Transverse colon (tissue), 4 donors: Measurements from ENCODE around the gene AXIN1. TPM values are rescaled to one million over a fixed set of nuclear protein-coding genes. Genes with fewer than 3 reads are reported as not detected.
A peak's percentile ranks its signal among the peaks of the same experiment; 100 is the strongest.
"Not testable (repeated sequence)": the region's sequence is repeated elsewhere in the genome, so short reads cannot be mapped to it uniquely, and the experiment has no call there.

Experiments used
- DNase-seq: peaks from one replicate; pipeline ENCODE4 v3.0.0-alpha.2; 2019
- H3K27ac ChIP-seq, 4 donors: fragments of 200-600 bp; sonication (generic); 2 replicates each; pipeline ENCODE4 v1.5.1; 2016 to 2018; ENCODE audit warnings: inconsistent platforms in 4 of 4
- H3K27me3 ChIP-seq: fragments of 200-600 bp; sonication (generic); 2 replicates; pipeline ENCODE4 v1.5.1; 2017; ENCODE audit warnings: inconsistent platforms
- H3K36me3 ChIP-seq, 4 donors: fragments of 200-600 bp; sonication (generic); 2 replicates each; pipeline ENCODE4 v1.5.1; 2017 to 2019; ENCODE audit warnings: inconsistent platforms in 4 of 4
- H3K4me1 ChIP-seq, 4 donors: fragments of 200-600 bp; sonication (generic); 2 replicates each; pipeline ENCODE4 v1.5.1; 2017 to 2020; ENCODE audit warnings: inconsistent platforms in 4 of 4
- H3K4me3 ChIP-seq, 4 donors: fragments of 200-600 bp; sonication (generic); 1 replicate in 1 of 4; 2 replicates in 3 of 4; pipeline versions ENCODE4 v1.5.1 to v1.6.1; 2017 to 2019; ENCODE audit warnings: inconsistent platforms in 4 of 4
- H3K9me3 ChIP-seq, 2 donors: fragments of 200-600 bp; sonication (generic); 2 replicates each; pipeline ENCODE4 v1.5.1; 2017 to 2019; ENCODE audit warnings: inconsistent platforms in 2 of 2
- EP300 ChIP-seq: sonication (generic); formaldehyde crosslinking; IDR thresholded peaks from one replicate; pipeline ENCODE4 v1.6.1; 2017; ENCODE audit warnings: antibody characterized with exemption, low read depth
- POLR2A ChIP-seq: fragments of 450-650 bp; IDR thresholded peaks from one replicate; pipeline ENCODE4 v1.6.1; 2016; ENCODE audit warnings: antibody characterized with exemption, mild to moderate bottlenecking, moderate library complexity
- POLR2AphosphoS5 ChIP-seq, 3 donors: sonication (generic); formaldehyde crosslinking; IDR thresholded peaks; one replicate each; pipeline ENCODE4 v1.6.1; 2016; ENCODE audit warnings: antibody characterized with exemption in 3 of 3
- WGBS, 2 donors: methylation state at CpG; one replicate each; pipeline ENCODE4 v1.1.5; 2018; ENCODE audit warnings: low coverage in 1 of 2; 5-methylcytosine and 5-hydroxymethylcytosine counted together
- in situ Hi-C, 4 donors: fragments of 200-750 bp; cut with MboI; loops; one replicate each; pipeline versions ENCODE4 v1.15.0 to v1.15.1; 2017; ENCODE audit warnings: low sequenced_read_pairs in 3 of 4, low pct_ligation_motif_present in 1 of 4, low pct_unique_long_range_greater_than_20kb in 1 of 4
- intact Hi-C: fragments of 100-400 bp; cut with DNase I; formaldehyde crosslinking; loops from one replicate; pipeline ENCODE4 v1.15.1; 2023; ENCODE audit warnings: low total_unique reads
- total RNA-seq, 4 donors: library from RNA; depleted of rRNA; stranded (reverse); fragments of >200 nt; gene quantifications; one replicate each; pipeline ENCODE4 v1.1.0, GENCODE V29; 2016
- TF ChIP-seq, protein P1 (sequence below), 5 experiments: fragments of 200-600 bp in 3 of 5; fragments of 450-650 bp in 2 of 5; sonication (generic) in 3 of 5; IDR thresholded peaks; 1 replicate in 2 of 5; 2 replicates in 3 of 5; pipeline ENCODE4 v1.5.1; 2016 to 2017; ENCODE audit warnings: antibody characterized with exemption in 5 of 5, inconsistent platforms in 3 of 5, mild to moderate bottlenecking in 2 of 5, moderate library complexity in 1 of 5

Gene AXIN1
- total RNA-seq, 4 donors from 2014 or later: 41.4 to 73.7 (median 58.7) TPM

DNA sequence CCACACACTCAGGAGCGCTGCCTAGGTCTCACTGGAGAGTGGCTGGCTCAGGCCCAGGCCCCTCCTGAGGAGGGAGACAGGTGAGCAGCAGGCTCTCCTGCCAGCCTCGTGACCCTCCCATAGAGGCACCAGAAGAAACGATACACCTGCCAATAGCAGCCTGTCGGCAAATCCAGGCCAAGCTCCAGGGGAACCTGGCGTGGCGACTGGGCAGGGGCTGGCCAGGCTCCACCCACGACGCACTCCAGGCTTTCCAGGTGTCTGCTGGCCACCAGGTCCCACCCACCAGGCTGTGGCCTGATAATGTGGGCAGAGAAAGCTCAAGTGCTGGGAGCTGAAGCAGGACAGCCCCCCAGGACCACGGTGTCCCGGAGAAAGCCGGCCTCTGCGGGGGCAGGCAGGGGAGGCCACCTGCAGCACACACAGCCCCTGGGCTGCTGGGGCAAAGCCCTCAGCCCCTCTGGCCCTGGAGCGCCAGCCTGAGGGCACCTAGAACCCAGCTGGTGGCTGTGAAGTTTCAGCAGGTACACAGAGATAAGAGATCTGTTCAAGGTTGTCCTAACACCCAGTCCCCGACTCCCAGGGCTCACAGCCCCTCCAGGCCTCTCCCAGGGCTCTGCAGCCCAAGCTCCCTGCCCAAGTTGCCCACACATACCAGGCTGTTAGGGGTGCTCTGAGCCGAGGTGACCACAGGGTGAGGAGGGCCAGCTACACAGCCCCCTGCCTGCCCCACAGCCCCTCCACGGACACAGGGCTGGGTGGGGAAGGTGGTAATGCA lies 26.8 kb upstream of the AXIN1 start:
- intact Hi-C loops: no loop called here
- Histone ChIP-seq H3K4me1 (peaks cover 22 to 36% (median 33%) of the 10 kb centered on the region in 4 donors), H3K4me3 (no peak overlapping the region), H3K27me3 (no peaks in the 10 kb centered on the region), H3K9me3 (no peaks in the 10 kb centered on the region), H3K36me3 (peaks cover 0 to 9% (median 4%) of the 10 kb centered on the region in 4 donors), H3K27ac (peak overlapping the region; percentile 41 to 91 (median 62))
- in situ Hi-C loops: no loop called here
- 58% methylated on average over 16 of the region's 16 CpGs; no CpG with 5 or more reads in 1 of the 2 donors for WGBS, 2 donors
- TF ChIP-seq POLR2AphosphoS5 (IDR thresholded peaks at IDR 0.05) (no peak), POLR2A (no peak), EP300 (no peak)
- TF ChIP-seq, protein P1, sequence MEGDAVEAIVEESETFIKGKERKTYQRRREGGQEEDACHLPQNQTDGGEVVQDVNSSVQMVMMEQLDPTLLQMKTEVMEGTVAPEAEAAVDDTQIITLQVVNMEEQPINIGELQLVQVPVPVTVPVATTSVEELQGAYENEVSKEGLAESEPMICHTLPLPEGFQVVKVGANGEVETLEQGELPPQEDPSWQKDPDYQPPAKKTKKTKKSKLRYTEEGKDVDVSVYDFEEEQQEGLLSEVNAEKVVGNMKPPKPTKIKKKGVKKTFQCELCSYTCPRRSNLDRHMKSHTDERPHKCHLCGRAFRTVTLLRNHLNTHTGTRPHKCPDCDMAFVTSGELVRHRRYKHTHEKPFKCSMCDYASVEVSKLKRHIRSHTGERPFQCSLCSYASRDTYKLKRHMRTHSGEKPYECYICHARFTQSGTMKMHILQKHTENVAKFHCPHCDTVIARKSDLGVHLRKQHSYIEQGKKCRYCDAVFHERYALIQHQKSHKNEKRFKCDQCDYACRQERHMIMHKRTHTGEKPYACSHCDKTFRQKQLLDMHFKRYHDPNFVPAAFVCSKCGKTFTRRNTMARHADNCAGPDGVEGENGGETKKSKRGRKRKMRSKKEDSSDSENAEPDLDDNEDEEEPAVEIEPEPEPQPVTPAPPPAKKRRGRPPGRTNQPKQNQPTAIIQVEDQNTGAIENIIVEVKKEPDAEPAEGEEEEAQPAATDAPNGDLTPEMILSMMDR (IDR thresholded peaks at IDR 0.05): no peak
- DNase-seq: peak; percentile 84

DNA sequence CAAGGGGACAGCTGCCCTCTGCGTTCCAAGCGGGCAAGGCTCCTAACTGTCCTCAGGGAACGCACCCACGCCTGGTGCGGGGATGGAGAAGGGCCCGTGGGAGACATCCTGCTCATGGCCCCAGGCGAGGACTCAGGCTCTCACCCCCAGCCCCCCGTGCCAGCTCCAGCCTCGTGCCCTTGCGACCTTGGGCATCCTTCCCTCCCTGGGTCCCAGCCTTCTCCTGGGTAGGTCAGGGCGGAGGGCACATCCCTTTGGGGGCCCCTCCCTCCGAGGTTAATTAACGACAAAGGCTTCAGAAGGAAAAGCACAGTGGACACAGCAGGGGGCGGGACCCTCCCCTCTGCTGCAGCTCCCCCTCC lies 26.3 kb upstream of the AXIN1 start:
- H3K27me3 ChIP-seq: no peaks in the 10 kb centered on the region
- no peak for TF ChIP-seq POLR2A
- TF ChIP-seq, protein P1 (IDR thresholded peaks at IDR 0.05): no peak
- no peak for TF ChIP-seq EP300
- no peak for TF ChIP-seq POLR2AphosphoS5 (IDR thresholded peaks at IDR 0.05)
- H3K4me1 ChIP-seq: peaks cover 21 to 36% (median 32%) of the 10 kb centered on the region in 4 donors
- intact Hi-C loops (no loop called here), in situ Hi-C loops (no loop called here)
- H3K36me3 ChIP-seq: peaks cover 0 to 9% (median 4%) of the 10 kb centered on the region in 4 donors
- peak overlapping the region in 2 of 4 donors; percentile 4 to 49 for H3K27ac ChIP-seq
- H3K9me3 ChIP-seq: no peaks in the 10 kb centered on the region
- H3K4me3 ChIP-seq: no peak overlapping the region
- WGBS, 2 donors: 63% methylated on average over 14 of the region's 14 CpGs; no CpG with 5 or more reads in 1 of the 2 donors
- no peak for DNase-seq

DNA sequence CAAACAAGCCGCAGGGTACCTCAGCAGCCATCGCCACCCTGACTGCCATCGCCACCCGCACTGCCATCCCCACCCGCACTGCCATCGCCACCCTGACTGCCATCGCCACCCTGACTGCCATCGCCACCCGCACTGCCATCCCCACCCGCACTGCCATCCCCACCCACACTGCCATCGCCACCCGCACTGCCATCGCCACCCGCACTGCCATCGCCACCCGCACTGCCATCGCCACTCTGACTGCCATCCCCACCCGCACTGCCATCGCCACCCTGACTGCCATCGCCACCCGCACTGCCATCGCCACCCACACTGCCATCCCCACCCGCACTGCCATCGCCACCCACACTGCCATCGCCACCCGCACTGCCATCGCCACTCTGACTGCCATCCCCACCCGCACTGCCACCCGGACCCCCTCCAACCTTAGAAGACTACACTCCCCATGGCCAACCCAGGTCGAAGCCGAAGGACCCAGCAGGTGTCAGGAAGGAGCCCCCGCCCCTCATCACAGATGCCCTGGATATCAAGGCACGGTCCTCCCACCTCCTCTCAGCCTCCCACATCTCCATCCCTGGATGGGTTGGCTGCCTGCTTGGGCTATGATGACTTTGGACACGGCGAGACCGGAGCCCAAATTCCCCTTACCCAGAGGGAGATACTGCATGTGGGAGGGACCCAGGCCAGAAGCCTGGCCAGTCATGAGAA lies 25.7 kb upstream of the AXIN1 start:
- Histone ChIP-seq H3K27ac (peak overlapping the region in 1 of 4 donors; percentile 49), H3K4me1 (peaks cover 16 to 31% (median 29%) of the 10 kb centered on the region in 4 donors)
- H3K36me3 ChIP-seq, H3K27me3 ChIP-seq, H3K9me3 ChIP-seq, intact Hi-C loops, DNase-seq, in situ Hi-C loops, H3K4me3 ChIP-seq: not testable (repeated sequence)
- 90 to 98% methylated on average over 8 to 26 of the region's 36 CpGs for WGBS, 2 donors

DNA sequence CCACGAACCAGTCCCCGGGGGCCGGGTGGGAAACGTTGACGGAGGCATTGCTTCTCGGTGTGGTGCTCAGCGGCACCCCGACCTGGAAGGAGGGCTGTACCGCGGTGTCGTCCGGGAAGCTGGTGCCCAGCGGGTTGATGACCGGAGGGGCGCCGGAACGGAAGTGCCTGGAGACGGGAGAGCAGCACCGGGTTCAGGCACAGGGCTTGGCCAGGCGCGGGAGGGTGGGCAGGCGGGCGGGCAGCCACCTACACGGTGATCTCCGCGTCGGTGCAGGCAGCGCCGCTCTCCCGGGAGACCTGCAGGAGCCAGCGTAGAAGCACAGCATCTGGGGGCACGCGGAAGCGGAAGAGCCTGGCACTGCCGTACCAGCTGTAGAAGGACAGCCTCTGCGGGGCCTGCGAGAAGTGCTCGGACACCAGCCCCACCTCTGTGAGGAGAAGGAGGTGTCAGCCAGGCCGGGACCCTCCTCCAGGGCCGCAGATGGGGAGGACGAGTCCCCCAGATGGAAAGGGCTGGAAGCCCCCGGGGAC lies 25.0 kb upstream of the AXIN1 start:
- no peak for DNase-seq
- peaks cover 12 to 26% (median 23%) of the 10 kb centered on the region in 4 donors for H3K4me1 ChIP-seq
- WGBS, 2 donors: 91% methylated on average over 30 of the region's 42 CpGs; no CpG with 5 or more reads in 1 of the 2 donors
- no peak overlapping the region for H3K27ac ChIP-seq
- H3K9me3 ChIP-seq: no peaks in the 10 kb centered on the region
- in situ Hi-C loops (no loop called here), intact Hi-C loops (no loop called here)
- TF ChIP-seq EP300 (no peak), POLR2AphosphoS5 (IDR thresholded peaks at IDR 0.05) (no peak), POLR2A (no peak)
- TF ChIP-seq, protein P1 (IDR thresholded peaks at IDR 0.05): no peak
- no peak overlapping the region for H3K4me3 ChIP-seq
- H3K36me3 ChIP-seq: peaks cover 0 to 9% (median 4%) of the 10 kb centered on the region in 4 donors
- H3K27me3 ChIP-seq: no peaks in the 10 kb centered on the region
